GM23248 (cell line): ENCODE measurements around the gene LCTL.

ENCODE experiments used
- EZH2 ChIP-seq: fragments of 200-600 bp; sonication (generic); IDR thresholded peaks from 2 replicates; pipeline ENCODE4 v1.6.1; 2018; ENCODE audit warnings: antibody characterized with exemption, mild to moderate bottlenecking; ENCODE audit not compliant: insufficient read depth, poor library complexity, severe bottlenecking
- EZH2phosphoT487 ChIP-seq: fragments of 200-600 bp; sonication (generic); IDR thresholded peaks from 2 replicates; pipeline ENCODE4 v1.6.1; 2018; ENCODE audit warnings: antibody characterized with exemption, moderate library complexity, mild to moderate bottlenecking, low read depth; ENCODE audit not compliant: insufficient read depth

DNA sequence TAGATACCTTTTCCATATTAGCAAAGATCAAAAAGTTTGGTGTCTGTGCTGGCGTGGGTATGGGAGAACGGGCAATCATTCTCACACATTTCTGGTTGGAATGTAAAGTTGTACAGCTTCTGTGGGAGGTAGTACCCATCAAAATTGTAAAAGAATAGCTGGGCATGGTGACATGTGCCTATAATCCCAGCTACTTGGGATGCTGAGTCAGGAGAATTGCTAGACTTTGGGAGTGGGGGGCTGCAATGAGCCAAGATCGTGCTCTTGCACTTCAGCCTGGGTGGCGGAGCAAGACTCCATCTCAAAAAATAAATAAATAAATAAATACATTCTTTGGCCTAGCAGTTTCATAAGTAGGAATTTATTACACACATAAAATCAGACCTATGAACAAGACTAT lies 22.9 kb downstream of the LCTL start:
- TF ChIP-seq EZH2 (no peak), EZH2phosphoT487 (no peak)
